Measurements from ENCODE around the gene C1orf21.
A peak's percentile ranks its signal among the peaks of the same experiment; 100 is the strongest.

C1orf21 gene

GRCh38 chr1:184387476-184388318, 868 bp downstream of the C1orf21 start:
- peak; percentile 10 to 30 for DNase-seq

- DNase-seq, result peak in 1 of 2 donors; percentile 8
Observed at GRCh38 chr1:184388319-184388889, 1.6 kb downstream of the C1orf21 start.

- peak; percentile 4 to 9 for DNase-seq
Observed at GRCh38 chr1:184388971-184389370, 2.1 kb downstream of the C1orf21 start.

DNA sequence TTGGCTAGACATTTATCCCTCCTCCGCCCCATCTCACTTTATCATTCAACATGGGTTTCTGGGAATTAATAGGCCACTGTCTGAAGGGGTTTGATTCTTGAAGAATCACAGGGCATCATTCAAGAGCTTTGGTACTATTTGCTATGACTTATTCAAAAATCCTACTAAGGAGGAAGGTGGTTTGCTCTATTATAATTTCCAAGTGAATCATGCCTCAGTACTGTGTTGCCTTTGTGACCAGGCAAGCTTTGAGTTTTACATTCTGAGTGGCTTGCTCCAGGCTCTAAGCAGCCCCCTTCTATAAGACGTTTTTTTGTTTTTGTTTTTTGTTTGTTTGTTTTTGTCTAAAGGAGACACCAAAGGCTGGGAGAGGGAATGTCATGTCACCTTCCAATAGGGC, 2.6 kb downstream of the C1orf21 start:
- DNase-seq, result no peak

- no peak for DNase-seq
Observed at GRCh38 chr1:184390889-184391288, 4.1 kb downstream of the C1orf21 start.

GRCh38 chr1:184392067-184392466, 5.2 kb downstream of the C1orf21 start:
- DNase-seq, result no peak

GRCh38 chr1:184392779-184393522, 6.1 kb downstream of the C1orf21 start:
- no peak for DNase-seq

DNA sequence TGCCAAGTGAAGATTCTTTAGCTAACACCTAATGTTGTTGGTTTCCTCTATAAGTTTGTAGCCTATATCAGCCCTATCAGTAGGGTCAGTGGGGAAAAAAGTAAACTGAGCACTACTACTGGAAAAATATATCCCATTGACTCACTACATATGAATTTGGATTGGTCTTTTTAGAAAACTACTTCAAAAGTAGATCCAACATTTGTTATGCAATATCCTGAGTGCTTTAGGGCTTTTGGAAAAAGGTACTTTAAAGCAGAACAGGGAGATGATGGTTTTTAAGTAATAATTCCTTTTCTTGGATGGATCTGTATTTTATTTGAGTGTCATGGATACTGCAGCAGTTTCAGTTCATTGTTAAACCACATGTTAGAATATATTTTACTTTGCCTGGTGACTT, 7.1 kb downstream of the C1orf21 start:
- no peak for DNase-seq

DNA sequence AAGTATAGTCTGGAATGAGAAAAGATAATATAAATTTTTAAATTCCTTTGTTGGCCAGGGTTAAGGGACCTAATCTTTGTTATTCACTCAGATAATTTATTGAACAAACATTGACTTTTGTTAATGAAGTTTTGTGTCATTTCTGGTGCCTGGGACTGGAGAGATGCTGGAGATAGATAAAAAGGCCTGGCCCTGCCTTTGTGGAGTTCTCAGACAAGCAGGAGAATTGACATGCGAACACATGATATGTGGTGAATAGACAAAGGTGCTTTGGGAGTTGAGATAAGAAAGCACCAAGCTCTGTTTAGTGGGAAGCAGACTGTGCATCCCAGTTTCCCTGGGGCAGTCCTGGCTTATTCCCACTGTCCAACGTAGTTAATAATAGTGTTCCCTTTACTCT, 8.5 kb downstream of the C1orf21 start:
- DNase-seq, result no peak

DNA sequence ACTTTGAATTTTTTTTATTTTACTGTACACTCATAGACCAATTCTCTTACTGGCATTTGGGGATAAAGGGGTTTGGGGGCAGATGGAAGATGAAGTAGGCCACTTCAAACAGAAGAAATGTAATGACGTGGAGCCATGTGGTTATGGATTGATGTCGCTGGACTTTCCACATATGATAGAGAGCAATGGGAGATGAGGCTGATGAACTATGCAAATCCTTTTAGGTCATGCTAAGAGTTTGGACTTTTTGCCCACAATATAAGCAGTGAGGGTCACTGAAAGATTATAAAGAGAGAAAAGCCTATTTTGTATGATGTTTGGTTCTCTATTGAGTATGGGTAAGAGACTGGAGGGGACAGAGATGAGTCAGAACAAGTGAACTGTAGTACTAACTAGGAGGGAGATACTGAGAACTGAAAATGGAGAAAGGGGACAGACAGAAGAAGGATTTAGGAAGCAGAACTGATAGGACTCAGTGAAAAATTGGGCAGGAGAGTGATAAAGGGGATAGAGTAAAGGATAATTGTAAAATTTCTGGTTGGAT, 9.2 kb downstream of the C1orf21 start:
- DNase-seq, result no peak

GRCh38 chr1:184399192-184399847, 12.5 kb downstream of the C1orf21 start:
- no peak for DNase-seq

DNA sequence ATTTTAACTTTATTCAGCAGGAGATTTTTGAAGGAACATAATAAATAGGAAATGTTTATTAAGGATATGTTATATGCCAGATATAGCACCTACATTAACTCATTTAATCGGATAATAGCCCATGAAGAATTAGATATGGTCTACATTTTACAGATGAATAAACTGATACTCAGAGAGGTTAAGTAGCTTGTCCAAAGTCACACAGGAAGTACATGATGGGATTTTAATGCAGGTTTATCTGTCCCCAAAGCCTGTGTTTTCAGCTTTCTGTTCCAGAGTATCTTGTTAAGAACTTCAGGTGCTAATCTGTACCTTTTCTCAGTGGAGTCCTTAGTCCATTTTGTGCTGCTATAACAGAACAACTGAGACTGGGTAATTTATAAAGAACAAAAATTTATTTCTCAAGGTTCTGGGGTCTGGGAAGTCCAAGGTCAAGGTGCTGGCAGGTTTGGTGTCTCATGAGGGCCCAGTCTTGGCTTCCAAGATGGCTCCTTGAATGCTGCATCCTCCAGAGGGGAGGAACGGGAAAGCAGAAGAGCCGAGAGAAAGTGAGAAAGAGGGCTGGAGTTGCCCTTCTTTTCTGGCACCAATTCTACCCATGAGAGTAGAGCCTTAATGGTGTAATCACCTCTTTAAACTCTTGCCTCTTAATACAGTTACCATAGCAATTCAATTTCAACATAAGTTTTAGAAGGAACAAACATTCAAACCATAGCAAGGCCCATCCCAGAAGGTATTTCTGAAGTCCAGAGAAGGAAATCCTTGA, 17.3 kb downstream of the C1orf21 start:
- no peak for DNase-seq

GRCh38 chr1:184404727-184405027, 17.8 kb downstream of the C1orf21 start:
- DNase-seq, result no peak

GRCh38 chr1:184405094-184405800, 18.4 kb downstream of the C1orf21 start:
- DNase-seq, result no peak

GRCh38 chr1:184405801-184406142, 18.9 kb downstream of the C1orf21 start:
- no peak for DNase-seq

GRCh38 chr1:184406479-184406878, 19.6 kb downstream of the C1orf21 start:
- no peak for DNase-seq

DNA sequence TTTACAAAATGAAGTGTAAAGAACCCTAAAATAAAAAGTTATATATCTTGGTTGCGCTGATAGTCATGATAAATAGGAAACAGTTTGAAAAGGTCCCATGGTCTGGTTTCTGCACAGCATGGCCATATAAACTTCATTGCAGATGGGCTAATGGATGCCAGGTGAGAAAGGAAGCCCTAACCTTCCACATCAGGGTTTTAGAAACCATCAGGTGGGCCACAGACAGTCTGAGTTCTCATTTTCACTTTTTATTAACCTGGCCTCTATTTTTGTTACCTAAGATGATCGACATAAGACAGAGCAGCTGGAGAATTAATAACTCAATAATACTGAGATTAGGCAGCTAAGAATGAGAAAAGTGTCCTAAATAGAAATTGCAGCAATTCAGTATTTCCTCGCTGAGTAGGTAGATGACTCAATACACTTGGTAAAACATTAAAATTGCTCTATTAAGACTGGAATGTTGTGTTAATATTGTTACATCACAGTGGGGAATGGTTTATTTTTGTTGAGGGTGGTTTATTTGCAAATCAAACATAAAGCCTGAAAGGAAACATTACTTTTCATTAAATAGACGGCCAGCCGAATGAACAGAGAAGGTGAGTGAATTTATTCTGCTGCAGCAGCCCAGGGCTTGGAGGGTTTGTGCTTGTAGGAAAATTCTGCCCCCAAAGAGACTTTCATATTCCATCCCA, 21.1 kb downstream of the C1orf21 start:
- DNase-seq, result no peak

DNA sequence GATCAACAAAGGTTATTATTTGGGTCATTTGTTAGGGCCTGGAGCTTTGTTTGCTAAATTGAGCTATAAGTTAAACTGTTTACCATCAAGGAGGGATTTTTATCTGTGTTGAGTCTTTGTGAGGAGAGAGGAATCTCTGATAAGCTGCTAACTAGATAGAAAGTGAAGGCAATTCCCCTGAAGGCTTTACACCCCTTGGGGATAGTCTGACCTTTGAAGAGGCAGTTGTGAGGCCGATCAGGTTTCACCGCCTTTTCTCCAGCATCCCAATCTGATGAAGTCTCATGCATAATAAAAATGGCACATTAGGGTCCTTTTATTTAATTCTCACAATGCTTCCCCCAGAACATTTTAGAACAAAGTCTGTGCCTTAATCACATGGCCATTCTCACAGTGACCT, 21.8 kb downstream of the C1orf21 start:
- DNase-seq, result no peak

DNA sequence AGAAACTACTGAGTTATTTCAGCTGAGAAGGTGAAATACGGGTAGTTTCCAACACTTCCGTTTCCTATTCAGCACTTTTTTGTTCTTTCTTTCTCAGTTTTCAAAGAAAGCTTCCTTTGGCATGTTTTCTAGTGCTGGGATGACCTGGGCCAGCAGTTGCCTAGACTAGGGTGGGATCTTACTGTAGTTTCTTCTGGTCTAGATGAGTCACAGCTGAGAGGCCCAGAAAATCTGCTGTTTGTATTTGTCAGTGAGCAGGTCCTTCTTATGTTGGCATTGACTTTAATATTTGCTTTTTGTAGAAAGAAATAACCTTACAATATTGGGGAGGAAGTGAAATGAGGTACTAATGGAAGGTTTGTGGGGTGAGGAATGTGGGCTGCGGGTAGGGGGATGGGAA, 22.2 kb downstream of the C1orf21 start:
- no peak for DNase-seq

DNA sequence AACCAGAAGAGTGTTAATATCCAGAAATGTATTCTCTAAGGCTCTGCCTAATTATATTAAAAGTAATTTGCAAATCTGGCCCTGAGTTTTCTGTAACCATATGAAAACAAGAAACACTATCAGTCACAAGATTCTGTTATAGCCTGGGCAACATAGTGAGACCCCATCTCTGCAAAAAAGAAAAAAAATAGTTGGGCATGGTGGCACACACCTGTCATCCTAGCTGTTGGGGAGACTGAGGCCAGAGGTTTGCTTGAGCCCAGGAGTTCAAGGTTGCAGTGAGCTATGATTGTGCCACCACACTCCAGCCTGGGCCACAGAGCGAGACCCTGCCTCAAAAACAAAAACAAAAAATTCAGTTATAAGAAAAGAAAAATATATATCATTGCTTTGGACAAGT, 25.6 kb downstream of the C1orf21 start:
- no peak for DNase-seq

GRCh38 chr1:184416481-184416880, 29.7 kb downstream of the C1orf21 start:
- DNase-seq, result no peak
